ENCODE results near the gene NR1D1.
A peak's percentile ranks its signal among the peaks of the same experiment; 100 is the strongest.

The NR1D1 gene

GRCh38 chr17:40106760-40107521 lies 6.6 kb upstream of the NR1D1 start:
- peaks cover 90 to 98% (median 94%) of the 10 kb centered on the region in 10 experiments for H3K4me1 ChIP-seq
- peak overlapping the region; percentile 70 to 94 (median 90) for H3K4me2 ChIP-seq
- peak overlapping the region; percentile 61 to 87 (median 75); a peak in 15 of 22 replicates for H3K9ac ChIP-seq
- no peak for TF ChIP-seq Cebpa-rat (IDR thresholded peaks at IDR 0.05)
- peak overlapping the region in 10 of 11 experiments; percentile 74 to 96 (median 88); a peak in 17 of 22 replicates for H3K27ac ChIP-seq
- H3K27me3 ChIP-seq, result no peaks in the 10 kb centered on the region; a peak in 1 of 22 replicates
- H4K20me1 ChIP-seq, result no peaks in the 10 kb centered on the region
- no peaks in the 10 kb centered on the region for H3K36me3 ChIP-seq
- H3K4me3 ChIP-seq, result peak overlapping the region in 5 of 10 experiments; percentile 13 to 31 (median 26); a peak in 5 of 20 replicates
- no peaks in the 10 kb centered on the region for H3K9me3 ChIP-seq (replicated peaks in 1 of 11)

GRCh38 chr17:40105861-40106759 lies 5.7 kb upstream of the NR1D1 start:
- Histone ChIP-seq H3K9ac (peak overlapping the region in 6 of 11 experiments; percentile 14 to 76 (median 74); a peak in 2 of 22 replicates), H3K27me3 (no peaks in the 10 kb centered on the region; a peak in 1 of 22 replicates), H3K4me3 (no peak overlapping the region), H4K20me1 (no peaks in the 10 kb centered on the region), H3K4me1 (peaks cover 90 to 98% (median 94%) of the 10 kb centered on the region in 10 experiments), H3K27ac (peak overlapping the region in 7 of 11 experiments; percentile 10 to 92 (median 84); a peak in 6 of 22 replicates), H3K9me3 (replicated peaks in 1 of 11) (no peaks in the 10 kb centered on the region), H3K36me3 (no peaks in the 10 kb centered on the region), H3K4me2 (peak overlapping the region; percentile 70 to 94 (median 90))
- TF ChIP-seq Cebpa-rat (IDR thresholded peaks at IDR 0.05), result no peak

- no peak overlapping the region for H3K9ac ChIP-seq
- H3K4me2 ChIP-seq, result peak overlapping the region; percentile 70 to 94 (median 90); a peak in 19 of 22 replicates
- peaks cover 84 to 98% (median 92%) of the 10 kb centered on the region in 10 experiments for H3K4me1 ChIP-seq
Observed at GRCh38 chr17:40104594-40105486, 4.5 kb upstream of the NR1D1 start.

GRCh38 chr17:40103688-40104087 lies 3.3 kb upstream of the NR1D1 start:
- Histone ChIP-seq H3K36me3 (no peaks in the 10 kb centered on the region), H3K9ac (peak overlapping the region in 6 of 11 experiments; percentile 29 to 55 (median 46); a peak in 11 of 22 replicates), H3K4me1 (peaks cover 74 to 94% (median 90%) of the 10 kb centered on the region in 10 experiments), H3K4me2 (peak overlapping the region; percentile 46 to 91 (median 68)), H3K4me3 (no peak overlapping the region), H4K20me1 (no peaks in the 10 kb centered on the region), H3K27me3 (no peaks in the 10 kb centered on the region; a peak in 1 of 22 replicates), H3K27ac (peak overlapping the region in 7 of 11 experiments; percentile 3 to 57 (median 32); a peak in 11 of 22 replicates), H3K9me3 (replicated peaks in 1 of 11) (no peaks in the 10 kb centered on the region)
- TF ChIP-seq Cebpa-rat (IDR thresholded peaks at IDR 0.05), result no peak

More at GRCh38 chr17:40104594-40105486, 4.5 kb upstream of the NR1D1 start:
- TF ChIP-seq Cebpa-rat (IDR thresholded peaks at IDR 0.05), result no peak
- Histone ChIP-seq H3K27me3 (no peaks in the 10 kb centered on the region; a peak in 1 of 22 replicates), H3K4me3 (no peak overlapping the region), H3K9me3 (replicated peaks in 1 of 11) (no peaks in the 10 kb centered on the region), H4K20me1 (no peaks in the 10 kb centered on the region), H3K36me3 (no peaks in the 10 kb centered on the region), H3K27ac (no peak overlapping the region)

GRCh38 chr17:40103071-40103661 lies 2.8 kb upstream of the NR1D1 start:
- H3K4me2 ChIP-seq, result peak overlapping the region; percentile 46 to 91 (median 68)
- peak overlapping the region in 7 of 11 experiments; percentile 14 to 55 (median 42); a peak in 15 of 22 replicates for H3K9ac ChIP-seq
- H4K20me1 ChIP-seq, result no peaks in the 10 kb centered on the region
- peaks cover 75 to 94% (median 90%) of the 10 kb centered on the region in 10 experiments for H3K4me1 ChIP-seq
- no peaks in the 10 kb centered on the region for H3K9me3 ChIP-seq (replicated peaks in 1 of 11)
- no peak for TF ChIP-seq Cebpa-rat (IDR thresholded peaks at IDR 0.05)
- H3K27ac ChIP-seq, result peak overlapping the region in 9 of 11 experiments; percentile 3 to 57 (median 30); a peak in 14 of 22 replicates
- H3K36me3 ChIP-seq, result no peaks in the 10 kb centered on the region
- no peaks in the 10 kb centered on the region; a peak in 1 of 22 replicates for H3K27me3 ChIP-seq
- no peak overlapping the region for H3K4me3 ChIP-seq

GRCh38 chr17:40101367-40102210 lies 1.2 kb upstream of the NR1D1 start:
- Histone ChIP-seq H3K4me3 (peak overlapping the region in 7 of 10 experiments; percentile 66 to 82 (median 70); a peak in 11 of 20 replicates), H4K20me1 (no peaks in the 10 kb centered on the region), H3K27me3 (no peaks in the 10 kb centered on the region; a peak in 1 of 22 replicates), H3K9me3 (replicated peaks in 1 of 11) (no peaks in the 10 kb centered on the region), H3K27ac (peak overlapping the region in 10 of 11 experiments; percentile 36 to 98 (median 95); a peak in 18 of 22 replicates), H3K4me2 (peak overlapping the region; percentile 94 to 100 (median 99)), H3K36me3 (peaks cover 0 to 10% (median 4%) of the 10 kb centered on the region in 11 experiments; a peak in 5 of 22 replicates), H3K9ac (peak overlapping the region in 10 of 11 experiments; percentile 76 to 91 (median 83); a peak in 13 of 22 replicates), H3K4me1 (peaks cover 77 to 94% (median 90%) of the 10 kb centered on the region in 10 experiments)
- no peak for TF ChIP-seq Cebpa-rat (IDR thresholded peaks at IDR 0.05)

All from BLaER1 treated with 17β-estradiol and CSF1 and Interleukin-3, amounts not matched to agents 10 nM and 100 nM (cell line).